Small intestine (tissue), 7 donors: ENCODE results near the gene FILIP1L. TPM values are rescaled to one million over a fixed set of nuclear protein-coding genes. Genes with fewer than 3 reads are reported as not detected.
A peak's percentile ranks its signal among the peaks of the same experiment; 100 is the strongest.

ENCODE experiments used
- DNase-seq, 2 donors: peaks; one replicate each; pipeline versions ENCODE4 v3.0.0 to v3.0.0-alpha.2; 2013
- FAIRE-seq: peaks from 2 replicates; lab custom pipeline; 2012; peaks lifted over from hg19 to GRCh38; lab: Jason Lieb, UNC
- H3K27ac ChIP-seq, 3 donors: one replicate each; pipeline ENCODE4 v1.5.1; 2013; ENCODE audit warnings: low read length in 2 of 3, mild to moderate bottlenecking in 2 of 3, control low read depth in 1 of 3, inconsistent platforms in 1 of 3, low read depth in 1 of 3, moderate library complexity in 1 of 3
- H3K27me3 ChIP-seq, 3 donors: one replicate each; pipeline ENCODE4 v1.6.1; 2013; ENCODE audit warnings: low read length in 3 of 3, inconsistent platforms in 1 of 3; ENCODE audit not compliant: control insufficient read depth in 3 of 3, insufficient read depth in 3 of 3
- H3K36me3 ChIP-seq, 3 donors: one replicate each; pipeline ENCODE4 v1.6.1; 2013; ENCODE audit warnings: low read length in 3 of 3, inconsistent platforms in 1 of 3, low read depth in 1 of 3, mild to moderate bottlenecking in 1 of 3, moderate library complexity in 1 of 3; ENCODE audit not compliant: control insufficient read depth in 3 of 3, insufficient read depth in 2 of 3
- H3K4me1 ChIP-seq, 3 donors: one replicate each; pipeline ENCODE4 v1.6.1; 2013; ENCODE audit warnings: low read length in 2 of 3, inconsistent platforms in 1 of 3, low read depth in 1 of 3, mild to moderate bottlenecking in 1 of 3, moderate library complexity in 1 of 3; ENCODE audit not compliant: control insufficient read depth in 3 of 3, insufficient read depth in 2 of 3
- H3K4me3 ChIP-seq, 3 donors: one replicate each; pipeline ENCODE4 v1.5.1; 2013; ENCODE audit warnings: low read length in 3 of 3, control low read depth in 1 of 3, inconsistent platforms in 1 of 3, low read depth in 1 of 3, mild to moderate bottlenecking in 1 of 3, moderate library complexity in 1 of 3
- H3K9me3 ChIP-seq, 2 donors: one replicate each; pipeline ENCODE4 v1.6.1; 2013; ENCODE audit warnings: low read depth in 1 of 2, low read length in 1 of 2; ENCODE audit not compliant: control insufficient read depth in 2 of 2, insufficient read depth in 1 of 2
- WGBS, 3 donors: extraction: QIAGEN DNeasy Blood & Tissue Kit; methylation state at CpG; one replicate each; pipeline ENCODE4 v1.1.7; 2013; 5-methylcytosine and 5-hydroxymethylcytosine counted together
- polyA plus RNA-seq, 4 donors: library from polyadenylated mRNA; stranded (reverse) in 3 of 4; unstranded in 1 of 4; fragments of 200-250 nt in 3 of 4; fragments of 120-200 nt in 1 of 4; gene quantifications; one replicate each; pipeline versions ENCODE4 v1.2.1 to v1.2.3, GENCODE V29; 2013
- donor health status: healthy with polysubstance abuse.
- donor health status: control.
- donor health status: control.
- donor health status: Bipolar disorder and iron deficiency.
- donor health status: healthy.

Gene FILIP1L
- polyA plus RNA-seq, 4 donors: 10.5 to 20.4 (median 17.9) TPM

DNA sequence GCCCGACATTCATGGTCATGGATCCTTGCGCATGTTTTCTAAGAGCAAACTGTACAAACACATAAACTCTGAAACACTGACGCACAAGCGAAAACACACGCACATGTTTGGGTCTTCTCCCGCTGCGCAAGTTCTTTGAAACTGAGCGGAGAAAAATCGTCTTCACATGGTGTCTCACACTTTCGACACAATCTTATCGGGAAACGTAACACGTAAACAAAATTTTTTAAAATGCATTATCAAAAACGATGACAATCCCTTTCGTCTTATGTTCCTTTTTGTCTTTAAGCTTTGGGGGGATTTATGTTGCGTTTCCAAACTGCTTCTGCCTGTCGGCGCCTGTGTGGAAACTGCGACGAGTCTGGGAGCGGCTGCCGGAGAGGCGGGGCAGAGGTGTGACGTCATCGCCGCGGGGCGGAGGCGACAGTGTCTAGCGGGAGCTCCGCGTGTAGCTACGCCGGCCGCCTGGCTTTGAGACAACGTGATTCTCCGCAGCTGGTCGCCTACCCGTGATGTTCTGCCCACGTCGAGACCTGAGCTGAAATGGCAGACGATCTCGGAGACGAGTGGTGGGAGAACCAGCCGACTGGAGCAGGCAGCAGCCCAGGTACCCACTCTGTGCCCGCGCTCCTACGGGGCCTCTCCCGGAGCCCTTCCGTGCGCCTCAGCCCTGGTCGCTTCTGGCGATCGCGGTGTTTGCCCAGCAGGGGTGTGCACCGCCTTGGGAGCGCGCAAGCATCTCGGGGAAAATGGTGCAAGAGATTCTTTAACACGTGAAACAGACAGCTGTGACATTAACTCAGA is 296.7 kb downstream of the FILIP1L start, which contains the start of gene CMSS1:
Gene CMSS1, plus strand, starts transcription at position 426 of the 804 bp plus-strand sequence.
- H3K4me1 ChIP-seq: peaks cover 0 to 11% (median 2%) of the 10 kb centered on the region in 3 donors
- H3K27ac ChIP-seq: peak within 1 kb of the TSS; percentile 62 to 98 (median 93)
- peaks cover 0 to 4% (median 0%) of the 10 kb centered on the region in 3 donors for H3K36me3 ChIP-seq
- DNase-seq (peak; percentile 88 to 98), FAIRE-seq (no peak)
- 0% methylated on average over 60 of the region's 60 CpGs for WGBS, 3 donors
- H3K27me3 ChIP-seq: no peaks in the 10 kb centered on the region
- H3K9me3 ChIP-seq: no peaks in the 10 kb centered on the region
- peak within 1 kb of the TSS; percentile 43 to 84 (median 72) for H3K4me3 ChIP-seq

DNA sequence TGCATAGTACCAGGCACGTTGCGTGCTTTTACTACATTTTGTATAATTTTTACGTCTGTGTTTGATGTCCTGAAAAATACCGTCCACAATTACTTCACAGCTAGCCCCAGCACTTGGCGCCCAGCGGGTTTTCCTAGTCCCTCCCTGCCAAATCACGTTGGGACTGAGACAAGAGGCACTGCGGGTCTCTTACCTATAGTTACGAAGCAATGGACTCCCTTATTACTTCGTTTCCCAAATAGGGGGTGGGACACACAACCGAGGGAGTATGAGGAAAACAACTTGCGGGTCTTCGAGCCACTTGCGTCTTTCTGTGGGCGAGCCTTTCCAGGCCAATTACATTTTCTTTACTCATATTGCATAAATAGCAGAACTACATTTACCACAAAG is 297.3 kb downstream of the FILIP1L start:
- Histone ChIP-seq H3K36me3 (peaks cover 0 to 4% (median 0%) of the 10 kb centered on the region in 3 donors), H3K4me1 (peaks cover 0 to 11% (median 2%) of the 10 kb centered on the region in 3 donors), H3K27me3 (no peaks in the 10 kb centered on the region), H3K4me3 (peak overlapping the region; percentile 28 to 84 (median 72)), H3K9me3 (no peaks in the 10 kb centered on the region), H3K27ac (peak overlapping the region; percentile 2 to 98 (median 93))
- FAIRE-seq: no peak
- WGBS, 3 donors: 2 to 3% (median 2%) methylated on average over 15 of the region's 15 CpGs
- DNase-seq: no peak

DNA sequence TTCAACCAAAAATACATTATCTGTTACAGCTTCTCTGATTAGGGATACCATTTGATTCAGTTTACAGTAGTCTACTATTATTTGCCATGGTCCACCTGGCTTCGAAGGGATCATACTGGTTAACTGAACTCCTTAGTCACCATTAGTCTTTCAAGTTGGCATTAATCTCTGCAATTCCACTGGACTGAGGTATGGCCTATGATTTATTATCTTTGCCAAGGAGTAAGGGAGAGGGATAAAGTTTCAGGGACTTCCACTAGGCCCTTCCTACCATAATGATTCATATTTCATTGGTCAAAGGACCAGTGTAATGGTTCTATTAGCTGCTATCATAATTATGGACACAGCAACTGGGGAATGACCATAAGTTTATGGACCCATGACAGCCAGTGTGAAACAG is 303.9 kb downstream of the FILIP1L start:
- Histone ChIP-seq H3K4me3 (no peak overlapping the region), H3K4me1 (no peaks in the 10 kb centered on the region), H3K36me3 (no peaks in the 10 kb centered on the region), H3K27me3 (no peaks in the 10 kb centered on the region), H3K9me3 (peaks cover 0 to 9% of the 10 kb centered on the region in 2 donors), H3K27ac (no peak overlapping the region)
- DNase-seq (no peak), FAIRE-seq (no peak)
- 83 to 97% (median 86%) methylated on average over 1 of the region's 1 CpG for WGBS, 3 donors

DNA sequence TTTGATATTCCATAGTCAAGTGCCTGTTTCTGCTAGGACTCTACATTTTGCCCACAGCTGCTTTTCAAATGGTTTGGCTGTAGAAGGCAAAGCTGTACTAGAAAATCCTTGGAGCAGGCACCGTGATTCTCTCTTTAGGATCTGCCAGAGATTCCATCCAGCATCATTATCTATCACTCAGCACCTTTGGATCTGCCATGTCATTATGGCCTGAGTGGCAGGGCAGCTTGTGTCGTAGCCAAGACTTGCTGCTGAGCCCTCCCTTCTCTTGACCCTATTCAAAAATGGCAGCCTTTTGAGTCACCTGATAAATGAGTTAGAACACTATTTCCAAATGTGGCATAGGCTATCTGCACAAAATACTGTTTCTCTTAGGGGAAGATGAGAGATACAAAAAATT is 304.7 kb downstream of the FILIP1L start:
- no peaks in the 10 kb centered on the region for H3K4me1 ChIP-seq
- WGBS, 3 donors: 89 to 91% (median 90%) methylated on average over 2 of the region's 2 CpGs
- FAIRE-seq: no peak
- H3K36me3 ChIP-seq: no peaks in the 10 kb centered on the region
- H3K9me3 ChIP-seq: peaks cover 0 to 18% of the 10 kb centered on the region in 2 donors
- DNase-seq: no peak
- no peaks in the 10 kb centered on the region for H3K27me3 ChIP-seq
- H3K27ac ChIP-seq: no peak overlapping the region
- no peak overlapping the region for H3K4me3 ChIP-seq

DNA sequence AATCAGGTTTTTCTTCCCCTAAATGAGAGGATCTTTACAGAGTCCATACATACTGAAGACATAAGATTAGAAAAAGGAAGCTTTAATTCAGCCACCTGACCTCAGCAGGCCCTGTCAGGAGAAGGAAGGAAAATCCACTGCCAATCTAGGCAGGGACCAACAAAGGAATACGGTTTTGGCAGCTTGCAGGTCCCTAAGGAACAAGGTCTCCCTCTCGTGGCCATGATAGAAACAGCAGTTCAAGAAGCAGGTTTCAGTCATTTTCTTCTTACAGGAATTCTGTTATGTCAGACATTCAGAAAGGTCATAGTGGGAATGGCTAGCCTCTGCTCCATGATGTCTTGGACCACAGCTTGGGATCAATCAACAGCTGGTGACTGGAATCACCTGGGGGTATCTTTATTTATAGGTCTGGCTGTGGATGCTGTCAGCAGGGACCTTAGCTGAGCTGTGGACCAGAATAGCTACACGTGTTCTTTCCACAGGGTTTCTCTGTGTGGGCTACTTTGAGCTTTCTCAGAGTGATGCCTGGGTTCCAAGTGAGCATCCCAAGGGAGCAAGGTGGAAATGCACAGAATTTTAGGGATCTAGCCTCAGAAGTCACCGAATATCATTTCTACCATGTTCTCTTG is 306.0 kb downstream of the FILIP1L start:
- H3K9me3 ChIP-seq: peaks cover 0 to 27% of the 10 kb centered on the region in 2 donors
- no peaks in the 10 kb centered on the region for H3K4me1 ChIP-seq
- WGBS, 3 donors: 51 to 56% (median 55%) methylated on average over 4 of the region's 4 CpGs
- H3K4me3 ChIP-seq: no peak overlapping the region
- FAIRE-seq (no peak), DNase-seq (peak; percentile 55 to 67)
- no peaks in the 10 kb centered on the region for H3K36me3 ChIP-seq
- no peaks in the 10 kb centered on the region for H3K27me3 ChIP-seq
- H3K27ac ChIP-seq: no peak overlapping the region

DNA sequence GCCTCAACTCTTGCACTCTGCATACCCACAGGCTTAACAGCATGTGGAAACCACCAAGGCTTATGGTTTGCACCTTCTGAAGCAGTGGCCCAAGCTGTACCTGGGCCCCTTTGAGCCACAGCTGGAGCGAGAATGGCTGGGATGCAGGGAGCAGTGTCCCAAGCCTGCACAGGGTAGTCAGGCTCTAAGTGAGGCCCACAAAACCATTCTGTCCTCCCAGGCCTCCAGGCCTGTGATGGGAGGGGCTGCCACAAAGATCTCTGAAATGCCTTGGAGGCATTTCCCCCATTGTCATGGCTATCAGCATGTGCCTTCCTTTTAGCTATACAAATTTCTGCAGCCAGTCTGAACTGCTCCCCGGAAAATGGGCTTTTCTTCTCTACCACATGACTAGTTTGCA is 309.1 kb downstream of the FILIP1L start:
- no peak for FAIRE-seq
- H3K27me3 ChIP-seq: no peaks in the 10 kb centered on the region
- 90 to 98% (median 96%) methylated on average over 2 of the region's 2 CpGs for WGBS, 3 donors

DNA sequence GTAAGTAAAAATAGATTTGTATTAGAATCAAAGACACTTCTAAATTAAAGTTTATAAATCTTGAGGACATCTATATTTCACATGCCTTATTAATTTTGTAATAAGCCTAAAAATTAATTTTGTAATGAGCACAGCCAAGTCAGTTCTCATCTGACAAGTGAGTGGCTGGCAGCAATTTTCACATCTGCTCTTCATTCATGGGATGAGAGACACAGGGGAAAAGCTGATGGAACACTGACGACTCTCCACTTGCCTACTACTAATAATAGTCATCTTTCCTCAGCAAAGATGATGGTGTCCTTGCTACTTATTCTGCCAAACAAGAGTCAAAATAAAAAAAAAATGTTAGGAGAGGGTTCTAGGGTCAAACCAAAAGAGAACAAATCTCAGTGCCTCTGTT is 311.0 kb downstream of the FILIP1L start:
- peaks cover 0 to 27% of the 10 kb centered on the region in 2 donors for H3K9me3 ChIP-seq
- H3K27me3 ChIP-seq: no peaks in the 10 kb centered on the region
- DNase-seq (no peak), FAIRE-seq (no peak)
- H3K4me3 ChIP-seq: no peak overlapping the region
- H3K27ac ChIP-seq: no peak overlapping the region
- no peaks in the 10 kb centered on the region for H3K4me1 ChIP-seq
- H3K36me3 ChIP-seq: no peaks in the 10 kb centered on the region
- WGBS, 3 donors: 81 to 96% (median 88%) methylated on average over 1 of the region's 1 CpG

More for the DNA sequence above, 309.1 kb downstream of the FILIP1L start:
- Histone ChIP-seq H3K9me3 (peaks cover 0 to 27% of the 10 kb centered on the region in 2 donors), H3K27ac (no peak overlapping the region), H3K4me1 (no peaks in the 10 kb centered on the region), H3K36me3 (no peaks in the 10 kb centered on the region), H3K4me3 (no peak overlapping the region)
- DNase-seq: no peak

DNA sequence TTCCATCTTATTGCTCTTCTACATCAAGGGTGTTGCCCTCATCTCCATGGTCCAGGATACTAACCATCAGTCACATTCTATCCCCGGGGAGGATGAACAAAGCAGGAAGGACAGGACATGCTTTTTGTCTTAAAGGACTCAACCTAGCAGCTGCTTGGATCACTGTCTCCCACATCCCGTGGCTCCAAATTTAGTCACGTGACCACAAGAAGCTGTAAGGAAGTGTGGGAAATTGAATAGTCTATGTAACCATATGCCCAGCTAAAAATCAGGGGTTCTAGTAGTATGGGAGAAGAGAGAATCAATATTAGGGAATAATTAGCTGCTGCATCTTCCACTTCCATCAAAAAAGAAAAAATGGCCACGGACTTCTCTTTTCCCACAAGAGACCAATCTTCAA is 314.9 kb downstream of the FILIP1L start:
- no peaks in the 10 kb centered on the region for H3K4me1 ChIP-seq
- WGBS, 3 donors: 79 to 84% (median 79%) methylated on average over 4 of the region's 4 CpGs
- FAIRE-seq (no peak), DNase-seq (no peak)
- H3K4me3 ChIP-seq: no peak overlapping the region
- H3K27me3 ChIP-seq: no peaks in the 10 kb centered on the region
- no peaks in the 10 kb centered on the region for H3K36me3 ChIP-seq
- no peak overlapping the region for H3K27ac ChIP-seq
- peaks cover 0 to 8% of the 10 kb centered on the region in 2 donors for H3K9me3 ChIP-seq
